K562 (cell line): Measurements from ENCODE around the gene TIGD1. TPM values are rescaled to one million over a fixed set of nuclear protein-coding genes. Genes with fewer than 3 reads are reported as not detected.
"Not testable (repeated sequence)": the region's sequence is repeated elsewhere in the genome, so short reads cannot be mapped to it uniquely, and the experiment has no call there.

Experiments
- ATAC-seq: fragments of 200-7000 bp; cut with Tn5 transposase; 3 replicates; pipeline ENCODE4 v1.9.1; 2020; ENCODE audit warnings: moderate library complexity
- BruUV-seq: library from RNA; stranded (reverse); fragments of 400-500 nt; replicated peaks from 2 replicates; lab custom pipeline; 2021; lab: Mats Ljungman, UMichigan
- CTCF ChIA-PET: fragments of 300-600 bp; formaldehyde crosslinking; extraction: SDS; loops from one replicate; lab custom pipeline; 2021; ENCODE audit warnings: low intra/inter-chr PET ratio; lab: Yijun Ruan, JAX
- POLR2A ChIA-PET: fragments of 300-600, 350-650 bp; sonication (Branson Sonifier 250); formaldehyde crosslinking; extraction: SDS; loops from one replicate; lab custom pipeline; 2021; ENCODE audit warnings: antibody characterized with exemption, inconsistent platforms; lab: Yijun Ruan, JAX
- DNase-seq, 4 experiments: peaks; one replicate each; pipeline versions ENCODE4 v3.0.0 to v3.0.0-alpha.2; 2011 to 2018; ENCODE audit warnings: low spot score in 3 of 4, mixed read lengths in 3 of 4; ENCODE audit errors: extremely low read depth in 1 of 4
- FAIRE-seq: peaks from 2 replicates; lab custom pipeline; 2011; peaks lifted over from hg19 to GRCh38; lab: Jason Lieb, UNC
- H2AFZ ChIP-seq: 2 replicates; pipeline ENCODE4 v1.6.0; 2011; ENCODE audit warnings: low read depth, low read length, control low read depth, inconsistent platforms
- H3K27ac ChIP-seq: fragments of 200-600 bp; 3 replicates; pipeline ENCODE4 v1.8.0; 2011; ENCODE audit warnings: low read depth, mild to moderate bottlenecking, control low read depth, inconsistent platforms, low read length, moderate library complexity, mixed read lengths; ENCODE audit errors: extremely low read depth
- H3K27me3 ChIP-seq, 2 experiments: fragments of 300-600 bp in 1 of 2; 2 replicates in 1 of 2; 3 replicates in 1 of 2; pipeline versions ENCODE4 v1.6.0 to v1.8.0; 2011; ENCODE audit warnings: inconsistent platforms in 2 of 2, low read length in 2 of 2, mild to moderate bottlenecking in 1 of 2, mixed read lengths in 1 of 2, moderate library complexity in 1 of 2; ENCODE audit not compliant: control insufficient read depth in 2 of 2, insufficient read depth in 2 of 2
- H3K36me3 ChIP-seq: fragments of 300-600 bp; 3 replicates; pipeline ENCODE4 v1.8.0; 2011; ENCODE audit warnings: mild to moderate bottlenecking, low read length, inconsistent platforms; ENCODE audit not compliant: control insufficient read depth, insufficient read depth
- H3K4me1 ChIP-seq, 2 experiments: fragments of 200-600 bp in 1 of 2; replicated peaks in 1 of 2; 2 replicates in 1 of 2; 3 replicates in 1 of 2; pipeline versions ENCODE4 v1.5.1 to v1.8.0; 2011; ENCODE audit warnings: inconsistent platforms in 2 of 2, low read length in 2 of 2, mild to moderate bottlenecking in 1 of 2, mixed read lengths in 1 of 2, moderate library complexity in 1 of 2; ENCODE audit not compliant: control insufficient read depth in 2 of 2, insufficient read depth in 2 of 2
- H3K4me2 ChIP-seq: 2 replicates; pipeline ENCODE4 v1.6.1; 2011; ENCODE audit warnings: low read length, control low read depth, inconsistent platforms, mixed read lengths; ENCODE audit not compliant: insufficient read depth
- H3K4me3 ChIP-seq: fragments of 200-600 bp; sonication (generic), shearing (Covaris generic); 2 replicates; pipeline ENCODE4 v1.5.1; 2016; ENCODE audit warnings: control low read depth, inconsistent platforms
- H3K79me2 ChIP-seq: fragments of 200-600 bp; 3 replicates; pipeline ENCODE4 v1.8.0; 2011; ENCODE audit warnings: low read length, inconsistent platforms; ENCODE audit not compliant: control insufficient read depth, insufficient read depth
- H3K9ac ChIP-seq, 2 experiments: 2 replicates each; pipeline versions ENCODE4 v1.6.0 to v1.6.1; 2011; ENCODE audit warnings: low read depth in 2 of 2, low read length in 2 of 2, control low read depth in 1 of 2, inconsistent platforms in 1 of 2, mild to moderate bottlenecking in 1 of 2, mixed read lengths in 1 of 2; ENCODE audit not compliant: insufficient read depth in 1 of 2
- H3K9me1 ChIP-seq: one replicate; pipeline ENCODE4 v1.6.0; 2011; ENCODE audit warnings: inconsistent platforms, mild to moderate bottlenecking, low read length, moderate library complexity; ENCODE audit not compliant: control insufficient read depth, insufficient read depth
- H3K9me3 ChIP-seq: replicated peaks from 2 replicates; pipeline ENCODE4 v1.5.1; 2011; ENCODE audit warnings: low read depth, low read length, inconsistent platforms; ENCODE audit not compliant: control insufficient read depth, insufficient read depth
- H4K20me1 ChIP-seq: replicated peaks from 2 replicates; pipeline ENCODE4 v1.6.1; 2011; ENCODE audit warnings: low read length, inconsistent platforms, mixed read lengths; ENCODE audit not compliant: control insufficient read depth, insufficient read depth
- DACH1 ChIP-seq: fragments of 450-650 bp; IDR thresholded peaks from 2 replicates; pipeline ENCODE4 v1.6.1; 2018; ENCODE audit not compliant: partially characterized antibody
- FOXO4 ChIP-seq: fragments of 450-650 bp; formaldehyde crosslinking; IDR thresholded peaks from 2 replicates; pipeline ENCODE4 v1.4.0; 2020; ENCODE audit warnings: mild to moderate bottlenecking, moderate library complexity
- NFIX ChIP-seq: fragments of 250-450 bp; sonication (Bioruptor Pico); IDR thresholded peaks from 2 replicates; pipeline ENCODE4 v1.4.0; 2020; ENCODE audit warnings: low read depth, mild to moderate bottlenecking, moderate library complexity
- SNIP1 ChIP-seq: fragments of 450-650 bp; IDR thresholded peaks from 2 replicates; pipeline ENCODE4 v1.7.1; 2017; ENCODE audit warnings: low read depth, mild to moderate bottlenecking
- SUPT5H ChIP-seq: fragments of 450-650 bp; IDR thresholded peaks from 2 replicates; pipeline ENCODE4 v1.6.1; 2016
- THRAP3 ChIP-seq: fragments of 450-650 bp; IDR thresholded peaks from 2 replicates; pipeline ENCODE4 v1.6.1; 2016; ENCODE audit warnings: mild to moderate bottlenecking, inconsistent platforms, borderline replicate concordance
- WGBS: fragments of 100-300 bp; shearing (Covaris generic); methylation state at CpG from one replicate; pipeline ENCODE4 v1.1.6; 2016; ENCODE audit warnings: low coverage, mixed read lengths; ENCODE audit not compliant: insufficient coverage; ENCODE audit errors: missing lambda C conversion rate; 5-methylcytosine and 5-hydroxymethylcytosine counted together
- in situ Hi-C: fragments of 300-500 bp; cut with MboI; formaldehyde crosslinking; loops from 4 replicates; pipeline ENCODE4 v1.15.0; 2018; ENCODE audit warnings: inconsistent platforms, mixed read lengths
- intact Hi-C: fragments of 100-400 bp; cut with micrococcal nuclease; formaldehyde crosslinking; loops from 2 replicates; pipeline ENCODE4 v1.14.2; 2022
- polyA plus RNA-seq, 8 experiments: library from polyadenylated mRNA; depleted of rRNA in 4 of 8; stranded (reverse) in 5 of 8; unstranded in 3 of 8; fragments of >200 nt; fragmentation: Nextera tagmentation in 2 of 8; fragmentation: Illumina TruSeq in 1 of 8; extraction: Ambion mirVana in 2 of 8; extraction: Trizol in 1 of 8; gene quantifications; 2 replicates each; pipeline versions ENCODE4 v1.2.1 to v1.2.3, GENCODE V29; 2011 to 2014; ENCODE audit warnings: inconsistent platforms in 1 of 8, missing spikeins in 1 of 8
- total RNA-seq, 7 experiments: library from RNA; depleted of rRNA in 6 of 7; stranded (reverse); fragments of >200 nt in 6 of 7; fragmentation: Illumina TruSeq in 2 of 7; extraction: Trizol in 2 of 7; gene quantifications; 2 replicates each; pipeline versions ENCODE4 v1.2.1 to v1.2.3, GENCODE V29; 2011 to 2021; ENCODE audit warnings: low replicate concordance in 1 of 7
- TF ChIP-seq, protein P1 (sequence below): fragments of 250-450 bp; sonication (Bioruptor Pico); IDR thresholded peaks from 2 replicates; pipeline ENCODE4 v1.8.0; 2021; ENCODE audit warnings: moderate library complexity, mild to moderate bottlenecking, inconsistent platforms

Gene TIGD1
- total and polyA plus RNA-seq, 9 of the 15 experiments (the other 6 are each of a cell fraction or from before 2014, with no cell fraction given) = 2.0 to 10.1 (median 6.6) TPM

- TF ChIP-seq FOXO4 (CRISPR knock-in tag) (no peak), THRAP3 (no peak)
- TF ChIP-seq, all 486 proteins: peak for 0
Observed at GRCh38 chr2:232573042-232573441, 22.7 kb upstream of the TIGD1 start (continued).

DNA sequence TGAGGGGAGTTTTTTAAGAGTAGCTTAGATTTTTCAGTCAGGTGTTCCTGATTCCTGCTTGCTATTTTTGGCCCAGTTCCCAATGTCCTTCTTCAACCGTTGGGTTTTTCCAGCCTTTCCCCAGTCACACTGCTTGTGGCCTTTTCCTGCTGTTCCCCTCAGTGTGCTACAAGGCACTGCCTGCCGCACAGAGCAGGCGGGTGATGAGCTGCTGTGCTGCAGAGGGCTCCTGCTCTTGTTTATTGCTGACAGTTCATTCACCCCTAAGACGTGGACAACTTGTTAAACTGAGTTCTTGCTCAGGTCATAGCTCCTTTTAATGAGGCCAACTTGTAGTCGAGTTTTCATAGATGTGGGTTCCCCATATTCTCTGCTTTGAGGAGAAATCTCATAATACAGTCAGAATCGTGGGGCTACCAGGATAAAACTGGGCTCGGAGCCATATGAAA, 20.7 kb upstream of the TIGD1 start:
- Histone ChIP-seq H3K27ac (no peak overlapping the region), H3K9ac (no peak overlapping the region), H3K4me1 (no peaks in the 10 kb centered on the region), H3K4me3 (no peak overlapping the region), H4K20me1 (no peaks in the 10 kb centered on the region), H3K9me1 (no peaks in the 10 kb centered on the region), H3K36me3 (peaks cover 64% of the 10 kb centered on the region; the same call in 2 of the 3 replicates), H2AFZ (no peak overlapping the region), H3K4me2 (no peak overlapping the region), H3K9me3 (no peaks in the 10 kb centered on the region), H3K27me3 (no peaks in the 10 kb centered on the region), H3K79me2 (no peaks in the 10 kb centered on the region)
- CTCF ChIA-PET = no interaction called here
- POLR2A ChIA-PET = interaction anchor here (1.0 kb wide), 1 partner anchor 10 kb away, joined by 4 read pairs; no protein-coding TSS in a partner anchor
- TF ChIP-seq, protein P1, sequence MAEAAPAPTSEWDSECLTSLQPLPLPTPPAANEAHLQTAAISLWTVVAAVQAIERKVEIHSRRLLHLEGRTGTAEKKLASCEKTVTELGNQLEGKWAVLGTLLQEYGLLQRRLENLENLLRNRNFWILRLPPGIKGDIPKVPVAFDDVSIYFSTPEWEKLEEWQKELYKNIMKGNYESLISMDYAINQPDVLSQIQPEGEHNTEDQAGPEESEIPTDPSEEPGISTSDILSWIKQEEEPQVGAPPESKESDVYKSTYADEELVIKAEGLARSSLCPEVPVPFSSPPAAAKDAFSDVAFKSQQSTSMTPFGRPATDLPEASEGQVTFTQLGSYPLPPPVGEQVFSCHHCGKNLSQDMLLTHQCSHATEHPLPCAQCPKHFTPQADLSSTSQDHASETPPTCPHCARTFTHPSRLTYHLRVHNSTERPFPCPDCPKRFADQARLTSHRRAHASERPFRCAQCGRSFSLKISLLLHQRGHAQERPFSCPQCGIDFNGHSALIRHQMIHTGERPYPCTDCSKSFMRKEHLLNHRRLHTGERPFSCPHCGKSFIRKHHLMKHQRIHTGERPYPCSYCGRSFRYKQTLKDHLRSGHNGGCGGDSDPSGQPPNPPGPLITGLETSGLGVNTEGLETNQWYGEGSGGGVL = no peak
- no peak for TF ChIP-seq SUPT5H
- no peak for TF ChIP-seq SNIP1
- no peak for TF ChIP-seq NFIX (CRISPR knock-in tag)
- TF ChIP-seq DACH1 = no peak
- DNase-seq (no peak), ATAC-seq (no peak), FAIRE-seq (no peak)
- 75% methylated on average over 7 of the region's 7 CpGs for WGBS
- no TSS peak for BruUV-seq
- intact Hi-C loops (no loop called here), in situ Hi-C loops (no loop called here)

DNA sequence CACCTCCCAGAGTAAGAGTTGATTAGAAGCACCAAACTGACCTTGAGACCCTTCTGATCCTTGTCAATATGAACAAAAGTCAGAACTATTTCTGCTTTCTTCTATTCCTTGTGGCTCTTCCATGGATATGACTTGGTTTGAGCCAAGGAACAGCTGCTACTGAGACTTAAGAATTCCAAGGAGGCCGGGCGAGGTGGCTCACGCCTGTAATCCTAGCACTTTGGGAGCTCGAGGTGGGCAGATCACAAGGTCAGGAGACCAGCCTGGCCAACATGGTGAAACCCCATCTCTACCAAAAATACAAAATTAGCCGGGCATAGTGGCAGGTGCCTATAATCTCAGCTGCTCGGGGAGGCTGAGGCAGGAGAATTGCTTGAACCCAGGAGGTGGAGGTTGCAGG, 20.1 kb upstream of the TIGD1 start:
- CTCF ChIA-PET, H3K4me3 ChIP-seq, H3K27ac ChIP-seq, H3K9me1 ChIP-seq, H3K27me3 ChIP-seq, H4K20me1 ChIP-seq, BruUV-seq, intact Hi-C loops, H3K79me2 ChIP-seq, H3K9ac ChIP-seq, DNase-seq, H3K9me3 ChIP-seq, ATAC-seq, H3K4me2 ChIP-seq, in situ Hi-C loops, H2AFZ ChIP-seq, H3K4me1 ChIP-seq, FAIRE-seq: not testable (repeated sequence)
- H3K36me3 ChIP-seq = peaks cover 67% of the 10 kb centered on the region; the same call in 2 of the 3 replicates
- POLR2A ChIA-PET = interaction anchor here (1.0 to 1.5 kb wide), 2 partner anchors 10 to 11 kb away, joined by 4 read pairs; no protein-coding TSS in a partner anchor
- WGBS = 92% methylated on average over 6 of the region's 6 CpGs
